Mesothelial cell of epicardium (in vitro differentiated cells): ENCODE data around the gene TTC28. TPM values are rescaled to one million over a fixed set of nuclear protein-coding genes. Genes with fewer than 3 reads are reported as not detected.

ENCODE experiments used
- DNase-seq, 2 experiments: peaks; one replicate each; pipeline ENCODE4 v3.0.0; 2021; ENCODE audit warnings: low spot score in 2 of 2; ENCODE audit not compliant: unreplicated experiment in 2 of 2
- H3K27ac Mint-ChIP-seq: 2 replicates; pipeline ENCODE4 v1.8.0; 2021; ENCODE audit warnings: mixed read lengths
- H3K27me3 Mint-ChIP-seq: 2 replicates; pipeline ENCODE4 v1.8.0; 2021; ENCODE audit warnings: low read depth, mixed read lengths
- H3K36me3 Mint-ChIP-seq: 2 replicates; pipeline ENCODE4 v1.8.0; 2021; ENCODE audit warnings: mixed read lengths
- H3K4me1 Mint-ChIP-seq: 2 replicates; pipeline ENCODE4 v1.8.0; 2021; ENCODE audit warnings: mixed read lengths
- H3K4me3 Mint-ChIP-seq: 2 replicates; pipeline ENCODE4 v1.8.0; 2021; ENCODE audit warnings: mild to moderate bottlenecking, moderate library complexity, mixed read lengths
- H3K9me3 Mint-ChIP-seq: 2 replicates; pipeline ENCODE4 v1.8.0; 2021; ENCODE audit warnings: mixed read lengths
- CTCF ChIP-seq: fragments of 200-600 bp; sonication (generic); IDR thresholded peaks from one replicate; pipeline ENCODE4 v1.5.0; 2021; ENCODE audit warnings: antibody characterized with exemption; ENCODE audit not compliant: unreplicated experiment
- total RNA-seq: library from RNA; stranded (reverse); gene quantifications from 3 replicates; pipeline ENCODE4 v1.2.1, GENCODE V29; 2021

Gene TTC28
- total RNA-seq, 1 donor from 2014 or later: 95.9 TPM

DNA sequence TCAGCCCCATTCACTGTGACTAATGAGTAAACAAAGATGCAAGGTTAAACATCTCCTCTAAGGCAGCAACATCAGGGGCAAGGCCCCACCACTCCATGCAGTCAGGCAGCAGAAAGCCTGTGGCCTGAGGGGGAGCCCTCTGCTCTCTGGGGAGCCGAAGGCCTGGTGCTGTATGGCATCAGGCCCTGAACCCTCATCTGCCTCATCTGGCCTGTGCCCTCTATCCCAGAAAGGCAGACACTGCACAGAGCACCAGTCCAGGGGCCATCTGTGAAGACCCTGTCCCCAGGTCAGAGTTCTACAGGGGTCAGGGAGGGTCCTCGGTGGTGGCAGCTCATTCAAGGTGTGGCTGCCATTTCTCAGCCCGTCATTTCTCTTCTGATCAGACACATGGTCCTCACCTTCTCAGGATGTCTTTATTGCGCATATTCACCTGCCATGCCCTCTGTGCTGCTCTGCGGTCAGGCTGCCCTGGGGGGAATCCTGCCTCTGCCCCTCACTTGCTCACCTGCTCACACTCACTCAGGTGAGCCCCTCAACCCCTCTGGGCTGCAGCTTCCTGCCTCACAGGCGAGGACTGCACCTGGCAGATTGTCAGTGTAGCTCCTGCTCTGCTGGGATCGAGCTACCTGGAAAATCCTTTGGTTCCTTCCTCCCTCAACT lies 657.5 kb downstream of the TTC28 start:
- Mint-ChIP-seq H3K27ac (no peak overlapping the region), H3K36me3 (peaks cover 4% of the 10 kb centered on the region), H3K4me1 (peaks cover 22% of the 10 kb centered on the region), H3K4me3 (no peak overlapping the region), H3K9me3 (no peaks in the 10 kb centered on the region), H3K27me3 (no peaks in the 10 kb centered on the region)
- DNase-seq: peak in 1 of 2 experiments; percentile 14
- TF ChIP-seq CTCF: no peak

DNA sequence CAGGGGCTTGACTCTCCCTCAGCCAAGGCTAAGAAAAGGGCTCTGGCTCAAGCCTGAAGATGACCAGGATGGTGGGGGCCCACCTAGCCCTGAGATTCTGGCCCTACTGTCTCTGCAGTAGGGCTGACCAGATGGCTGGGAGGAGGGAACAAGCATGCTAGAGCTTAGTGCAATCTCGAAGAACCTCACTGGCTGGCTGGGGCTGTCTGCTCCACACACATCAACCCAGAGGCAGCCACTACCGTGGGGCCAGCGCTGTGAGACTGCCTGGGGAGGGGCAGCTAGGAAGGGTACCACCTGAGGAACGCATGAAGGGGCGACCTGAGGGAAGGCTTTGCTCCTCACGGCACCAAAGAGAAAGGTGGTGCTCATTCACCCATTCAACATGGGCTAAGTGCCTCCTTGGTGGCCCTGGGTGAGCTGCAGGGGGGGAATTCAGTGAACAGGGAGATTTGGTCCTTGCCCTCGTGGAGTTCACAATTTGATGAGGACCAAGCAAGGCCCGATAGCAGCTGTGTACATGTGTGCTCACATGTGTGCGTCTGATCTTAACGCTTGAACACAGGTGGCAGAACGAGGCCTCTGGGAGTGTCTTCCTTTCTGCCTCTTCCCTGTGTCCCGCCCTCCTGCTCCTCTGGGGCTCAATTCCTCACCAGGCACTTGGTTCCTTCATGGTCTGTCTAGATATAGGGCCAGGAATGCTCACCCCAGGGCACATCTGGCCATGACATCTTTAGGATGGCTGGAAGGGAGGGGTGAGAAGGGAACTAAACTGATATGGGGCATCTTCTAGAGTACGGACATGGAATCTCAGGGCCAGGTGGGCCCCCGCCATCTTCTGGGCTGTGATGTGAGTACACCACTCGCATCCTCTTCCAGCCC lies 658.3 kb downstream of the TTC28 start:
- Mint-ChIP-seq H3K36me3 (peaks cover 4% of the 10 kb centered on the region), H3K4me1 (peaks cover 22% of the 10 kb centered on the region), H3K27ac (peak overlapping the region; percentile 69), H3K27me3 (no peaks in the 10 kb centered on the region), H3K9me3 (no peaks in the 10 kb centered on the region), H3K4me3 (no peak overlapping the region)
- DNase-seq: peak in 1 of 2 experiments; percentile 36
- TF ChIP-seq CTCF: no peak

- Mint-ChIP-seq H3K4me1 (peaks cover 27% of the 10 kb centered on the region), H3K4me3 (peak overlapping the region; percentile 41), H3K9me3 (no peaks in the 10 kb centered on the region), H3K27ac (peak overlapping the region; percentile 69), H3K36me3 (peaks cover 3% of the 10 kb centered on the region), H3K27me3 (no peaks in the 10 kb centered on the region)
- DNase-seq: peak; percentile 49 to 86
- peak; percentile 97 for TF ChIP-seq CTCF
Measured at GRCh38 chr22:28019881-28020861, 659.5 kb downstream of the TTC28 start.

DNA sequence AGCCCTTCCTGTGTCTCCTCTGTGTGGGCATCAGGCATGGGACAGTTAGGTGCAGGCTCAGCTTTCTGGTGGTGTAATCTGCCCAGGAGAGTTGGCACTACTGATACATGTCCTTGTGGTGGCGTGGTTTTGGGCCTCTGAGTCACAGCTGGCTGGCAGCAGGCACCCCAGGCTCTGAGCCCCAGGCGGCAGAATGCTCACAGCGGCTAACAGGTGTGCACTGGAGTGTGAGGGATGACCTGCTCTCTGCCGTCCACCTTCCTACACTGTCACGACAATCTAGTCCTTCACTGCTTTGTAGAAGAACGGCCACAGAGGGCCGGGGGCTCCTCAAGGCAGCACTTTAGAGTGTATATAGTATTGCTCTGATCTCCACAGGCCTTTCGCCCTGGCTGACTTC lies 660.3 kb downstream of the TTC28 start:
- H3K9me3 Mint-ChIP-seq: no peaks in the 10 kb centered on the region
- peak in 1 of 2 experiments; percentile 37 for DNase-seq
- peaks cover 27% of the 10 kb centered on the region for H3K4me1 Mint-ChIP-seq
- H3K4me3 Mint-ChIP-seq: no peak overlapping the region
- H3K27me3 Mint-ChIP-seq: no peaks in the 10 kb centered on the region
- no peaks in the 10 kb centered on the region for H3K36me3 Mint-ChIP-seq
- no peak overlapping the region for H3K27ac Mint-ChIP-seq
- no peak for TF ChIP-seq CTCF

DNA sequence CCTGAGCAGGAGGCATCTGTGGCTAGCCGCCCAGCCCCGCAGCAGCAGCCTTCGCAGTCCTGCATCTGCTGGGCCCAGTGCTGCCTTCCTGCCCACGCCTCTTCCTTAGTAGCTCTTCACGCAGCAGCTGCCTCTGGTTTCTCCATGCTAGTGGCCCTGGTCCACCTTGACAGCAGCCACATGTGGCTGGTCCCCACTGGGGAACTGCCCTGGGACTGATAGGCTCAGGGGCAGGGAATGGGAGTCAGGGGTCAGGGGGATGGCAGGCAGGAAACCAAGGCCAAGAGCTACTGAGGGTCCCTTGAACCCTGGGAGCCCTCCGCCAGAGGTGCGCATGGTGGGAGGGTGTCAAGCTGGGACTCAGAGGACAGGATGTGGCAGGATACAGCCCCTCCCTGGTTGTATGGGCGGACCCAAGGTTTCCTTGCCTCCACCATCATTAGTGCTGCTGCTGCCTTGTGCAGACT lies 661.1 kb downstream of the TTC28 start:
- Mint-ChIP-seq H3K4me1 (peaks cover 27% of the 10 kb centered on the region), H3K36me3 (no peaks in the 10 kb centered on the region), H3K27me3 (no peaks in the 10 kb centered on the region), H3K4me3 (no peak overlapping the region), H3K27ac (no peak overlapping the region), H3K9me3 (no peaks in the 10 kb centered on the region)
- no peak for DNase-seq
- no peak for TF ChIP-seq CTCF
